Measurements from ENCODE around the gene RNF150. TPM values are rescaled to one million over a fixed set of nuclear protein-coding genes. Genes with fewer than 3 reads are reported as not detected.

Gene RNF150
- total and polyA plus RNA-seq, 2 of the 4 experiments (the other 2 are of a cell fraction) = 6.2 to 18.1 TPM

GRCh38 chr4:141154725-141155124 lies 21.5 kb upstream of the RNF150 start:
- BruUV-seq (replicated peaks) = no TSS peak
- peak; percentile 39 for DNase-seq
- Histone ChIP-seq H4K8ac (ENCODE audit: low read depth in 2 of 2, low read length in 2 of 2) (no peak overlapping the region), H2BK20ac (ENCODE audit: low read depth, low read length) (no peak overlapping the region), H3K56ac (ENCODE audit: extremely low read depth, insufficient read depth, low read length) (no peak overlapping the region), H3K36me3 (ENCODE audit: control insufficient read depth, insufficient read depth, low read length) (no peaks in the 10 kb centered on the region), H2BK5ac (ENCODE audit: low read depth, low read length, poor library complexity, severe bottlenecking) (no peak overlapping the region), H3K4ac (ENCODE audit: low read depth, low read length) (no peak overlapping the region), H4K5ac (ENCODE audit: low read depth, low read length) (no peak overlapping the region), H3K9me1 (ENCODE audit: insufficient read depth, low read length) (0 out of 2 replicates have a peak, but pooled peaks cover 3% of the 10 kb centered on the region), H3K79me1 (ENCODE audit: low read depth in 1 of 2, low read length in 2 of 2) (no peaks in the 10 kb centered on the region), H3K9me3 (ENCODE audit: control insufficient read depth, insufficient read depth, low read length) (no peaks in the 10 kb centered on the region), H3K27me3 (ENCODE audit: control insufficient read depth, insufficient read depth, low read length) (no peaks in the 10 kb centered on the region), H2BK120ac (ENCODE audit: low read depth, low read length) (no peak overlapping the region), H3K14ac (replicated peaks; ENCODE audit: low read depth, low read length) (no peak overlapping the region), H2BK15ac (ENCODE audit: low read depth, low read length) (no peak overlapping the region), H3K4me3 (ENCODE audit: insufficient read depth, low read depth, low read length) (no peak overlapping the region), H3K9ac (ENCODE audit: low read depth, low read length) (no peak overlapping the region), H3K4me1 (ENCODE audit: control insufficient read depth, insufficient read depth, low read length) (no peaks in the 10 kb centered on the region), H3K23ac (ENCODE audit: low read depth, low read length) (no peak overlapping the region), H2AK9ac (replicated peaks; ENCODE audit: low read depth, low read length, poor library complexity) (no peak overlapping the region), H2AK5ac (ENCODE audit: low read depth, low read length) (no peak overlapping the region), H3K27ac (ENCODE audit: insufficient read depth, low read length) (no peak overlapping the region), H4K91ac (ENCODE audit: insufficient read depth, low read depth, low read length) (no peak overlapping the region), H4K20me1 (ENCODE audit: insufficient read depth, low read length) (no peaks in the 10 kb centered on the region), H3K18ac (ENCODE audit: low read depth, low read length) (no peak overlapping the region), H2AFZ (replicated peaks; ENCODE audit: low read length, poor library complexity) (no peak overlapping the region), H3K4me2 (ENCODE audit: low read depth, low read length) (no peak overlapping the region)
- dilution Hi-C loops (cut with HindIII; ENCODE audit: low sequenced_read_pairs, unreplicated experiment) = no loop called here
- intact Hi-C loops (cut with micrococcal nuclease) = loop anchor here (5.0 to 10.0 kb wide), 4 partner anchors 560 to 1933 kb away; no protein-coding TSS in a partner anchor
- ATAC-seq (ENCODE audit: low read depth) = no peak
- TF ChIP-seq ELK1 (IDR thresholded peaks at IDR 0.05; ENCODE audit: borderline replicate concordance, low read depth, low read length) (no peak), MAFK (IDR thresholded peaks at IDR 0.05; ENCODE audit: low read depth, low read length) (no peak), MXI1 (IDR thresholded peaks at IDR 0.05; ENCODE audit: borderline replicate concordance, low read depth, low read length) (no peak), SMC3 (IDR thresholded peaks at IDR 0.05; ENCODE audit: low read depth, low read length) (no peak), MAZ (IDR thresholded peaks at IDR 0.05; ENCODE audit: borderline replicate concordance, low read depth, low read length) (no peak), POLR2A (IDR thresholded peaks at IDR 0.05; ENCODE audit: low read depth, low read length) (no peak), RCOR1 (IDR thresholded peaks at IDR 0.05; ENCODE audit: insufficient replicate concordance, low read length) (no peak), NFE2L2 (IDR thresholded peaks at IDR 0.05; ENCODE audit: low read depth, low read length) (no peak), BHLHE40 (IDR thresholded peaks at IDR 0.05; ENCODE audit: low read depth, low read length) (no peak), RFX5 (IDR thresholded peaks at IDR 0.05; ENCODE audit: low read depth, low read length) (no peak), CEBPB (IDR thresholded peaks at IDR 0.05; ENCODE audit: low read depth, low read length) (no peak), RAD21 (IDR thresholded peaks at IDR 0.05; ENCODE audit: low read length) (no peak)
- TF ChIP-seq, protein P1, sequence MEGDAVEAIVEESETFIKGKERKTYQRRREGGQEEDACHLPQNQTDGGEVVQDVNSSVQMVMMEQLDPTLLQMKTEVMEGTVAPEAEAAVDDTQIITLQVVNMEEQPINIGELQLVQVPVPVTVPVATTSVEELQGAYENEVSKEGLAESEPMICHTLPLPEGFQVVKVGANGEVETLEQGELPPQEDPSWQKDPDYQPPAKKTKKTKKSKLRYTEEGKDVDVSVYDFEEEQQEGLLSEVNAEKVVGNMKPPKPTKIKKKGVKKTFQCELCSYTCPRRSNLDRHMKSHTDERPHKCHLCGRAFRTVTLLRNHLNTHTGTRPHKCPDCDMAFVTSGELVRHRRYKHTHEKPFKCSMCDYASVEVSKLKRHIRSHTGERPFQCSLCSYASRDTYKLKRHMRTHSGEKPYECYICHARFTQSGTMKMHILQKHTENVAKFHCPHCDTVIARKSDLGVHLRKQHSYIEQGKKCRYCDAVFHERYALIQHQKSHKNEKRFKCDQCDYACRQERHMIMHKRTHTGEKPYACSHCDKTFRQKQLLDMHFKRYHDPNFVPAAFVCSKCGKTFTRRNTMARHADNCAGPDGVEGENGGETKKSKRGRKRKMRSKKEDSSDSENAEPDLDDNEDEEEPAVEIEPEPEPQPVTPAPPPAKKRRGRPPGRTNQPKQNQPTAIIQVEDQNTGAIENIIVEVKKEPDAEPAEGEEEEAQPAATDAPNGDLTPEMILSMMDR (conservative IDR thresholded peaks at IDR 0.05; ENCODE audit: low read depth, low read length) = no peak
- in situ Hi-C loops (cut with MboI; ENCODE audit: low sequenced_read_pairs) = loop anchor here (25.0 kb wide), 3 partner anchors 1558 to 1933 kb away; partner anchors contain the start of gene INPP4B
- no CpG with 5 or more reads among the region's 3 CpGs for WGBS, 2 experiments (ENCODE audit: extremely low coverage in 2 of 2, insufficient read length in 1 of 2)
- POLR2A ChIA-PET (ENCODE audit: unreplicated experiment) = no interaction called here
- CTCF ChIA-PET = interaction anchor here (1.2 kb wide), 1 partner anchor 10 kb away, joined by 3 read pairs; no protein-coding TSS in a partner anchor
